Globus pallidus (tissue), 1 donor: ENCODE results near the gene CEP41.

Source experiments
- DNase-seq: peaks from one replicate; pipeline ENCODE4 v3.0.0-alpha.2; 2015; ENCODE audit warnings: low spot score

CEP41 gene

GRCh38 chr7:130369110-130369711 lies 71.6 kb downstream of the CEP41 start:
- no peak for DNase-seq

GRCh38 chr7:130367836-130368746 lies 72.7 kb downstream of the CEP41 start:
- DNase-seq = no peak

GRCh38 chr7:130367088-130367755 lies 73.6 kb downstream of the CEP41 start:
- DNase-seq = no peak

- no peak for DNase-seq
Measured at GRCh38 chr7:130366564-130366963, 74.3 kb downstream of the CEP41 start.

GRCh38 chr7:130365511-130366441 lies 75.0 kb downstream of the CEP41 start:
- no peak for DNase-seq

GRCh38 chr7:130365088-130365487 lies 75.7 kb downstream of the CEP41 start:
- no peak for DNase-seq

GRCh38 chr7:130364451-130364850 lies 76.4 kb downstream of the CEP41 start:
- no peak for DNase-seq

- DNase-seq = no peak
Measured at GRCh38 chr7:130363026-130363847, 77.6 kb downstream of the CEP41 start.

- DNase-seq = no peak
Measured at GRCh38 chr7:130362251-130362816, 78.5 kb downstream of the CEP41 start.

- no peak for DNase-seq
Measured at GRCh38 chr7:130361681-130362080, 79.1 kb downstream of the CEP41 start.

- DNase-seq = no peak
Measured at GRCh38 chr7:130360518-130360917, 80.3 kb downstream of the CEP41 start.

- DNase-seq = no peak
Measured at GRCh38 chr7:130359276-130359857, 81.4 kb downstream of the CEP41 start.

- no peak for DNase-seq
Measured at GRCh38 chr7:130358471-130358870, 82.3 kb downstream of the CEP41 start.

- peak; percentile 74 for DNase-seq
Measured at GRCh38 chr7:130356876-130357611, 83.8 kb downstream of the CEP41 start.

- no peak for DNase-seq
Measured at GRCh38 chr7:130356121-130356875, 84.5 kb downstream of the CEP41 start.

GRCh38 chr7:130353196-130353595 lies 87.6 kb downstream of the CEP41 start:
- no peak for DNase-seq

GRCh38 chr7:130352194-130353074 lies 88.4 kb downstream of the CEP41 start:
- no peak for DNase-seq

GRCh38 chr7:130351791-130352090 lies 89.1 kb downstream of the CEP41 start:
- no peak for DNase-seq
